Endodermal cell (in vitro differentiated cells): ENCODE measurements around the gene CUX1. TPM values are rescaled to one million over a fixed set of nuclear protein-coding genes. Genes with fewer than 3 reads are reported as not detected.

Experiments used
- DNase-seq: peaks from one replicate; pipeline ENCODE4 v3.0.0-alpha.2; 2017
- H3K27ac ChIP-seq: 2 replicates; pipeline ENCODE4 v1.5.1; 2013; ENCODE audit warnings: mild to moderate bottlenecking, low read depth, low read length, moderate library complexity
- H3K27me3 ChIP-seq: 2 replicates; pipeline ENCODE4 v1.6.1; 2013; ENCODE audit warnings: mild to moderate bottlenecking, low read length, moderate library complexity; ENCODE audit not compliant: insufficient read depth, control insufficient read depth, poor library complexity, severe bottlenecking
- H3K36me3 ChIP-seq: 2 replicates; pipeline ENCODE4 v1.7.0; 2013; ENCODE audit warnings: mild to moderate bottlenecking, low read length, moderate library complexity; ENCODE audit not compliant: control insufficient read depth, insufficient read depth
- H3K4me1 ChIP-seq: one replicate; pipeline ENCODE4 v1.7.0; 2013; ENCODE audit warnings: low read length; ENCODE audit not compliant: control insufficient read depth, insufficient read depth
- H3K4me3 ChIP-seq: 2 replicates; pipeline ENCODE4 v1.5.1; 2013; ENCODE audit warnings: mild to moderate bottlenecking, low read length, moderate library complexity
- H3K9ac ChIP-seq: 2 replicates; pipeline ENCODE4 v1.6.1; 2013; ENCODE audit warnings: mild to moderate bottlenecking, low read length, moderate library complexity; ENCODE audit not compliant: poor library complexity, severe bottlenecking; ENCODE audit errors: extremely low read depth
- H3K9me3 ChIP-seq: 2 replicates; pipeline ENCODE4 v1.6.1; 2013; ENCODE audit warnings: mild to moderate bottlenecking, low read length, moderate library complexity; ENCODE audit not compliant: control insufficient read depth
- H3K27ac Mint-ChIP-seq: 2 replicates; pipeline ENCODE4 v1.8.0; 2020; ENCODE audit warnings: mixed read lengths
- H3K27me3 Mint-ChIP-seq: 2 replicates; pipeline ENCODE4 v1.8.0; 2021; ENCODE audit warnings: mild to moderate bottlenecking, mixed read lengths; ENCODE audit not compliant: insufficient read depth
- H3K36me3 Mint-ChIP-seq: 2 replicates; pipeline ENCODE4 v1.8.0; 2020; ENCODE audit warnings: low read depth, mixed read lengths
- H3K4me1 Mint-ChIP-seq: 2 replicates; pipeline ENCODE4 v1.8.0; 2020; ENCODE audit warnings: mixed read lengths
- H3K4me3 Mint-ChIP-seq: 2 replicates; pipeline ENCODE4 v1.8.0; 2020; ENCODE audit warnings: mild to moderate bottlenecking, moderate library complexity, mixed read lengths
- H3K9me3 Mint-ChIP-seq: 2 replicates; pipeline ENCODE4 v1.8.0; 2020; ENCODE audit warnings: mild to moderate bottlenecking, mixed read lengths
- CTCF ChIP-seq: fragments of 200-600 bp; sonication (generic); conservative IDR thresholded peaks from 2 replicates; pipeline ENCODE4 v1.5.0; 2021; ENCODE audit warnings: antibody characterized with exemption, mild to moderate bottlenecking
- WGBS, 2 experiments: methylation state at CpG; one replicate each; pipeline versions ENCODE4 v1.1.5 to v1.1.7; 2013; ENCODE audit warnings: missing lambda C conversion rate in 2 of 2, mixed read lengths in 1 of 2; ENCODE audit not compliant: insufficient coverage in 1 of 2, insufficient read length in 1 of 2; 5-methylcytosine and 5-hydroxymethylcytosine counted together
- total RNA-seq, 2 donors: library from RNA; stranded (reverse); fragmentation: NEBNext Ultra II Directional in 1 of 2; extraction: Animal tissue kit (Norgen Biotek cat#: 25700) in 1 of 2; gene quantifications; 2 replicates in 1 of 2; 3 replicates in 1 of 2; pipeline ENCODE4 v1.2.1, GENCODE V29; 2021

Gene CUX1
- total RNA-seq, 2 donors from 2014 or later, result 85.1 to 108 TPM

- H3K27me3 Mint-ChIP-seq, result no peaks in the 10 kb centered on the region
Measured at GRCh38 chr7:102215711-102216110, 398.3 kb downstream of the CUX1 start.

GRCh38 chr7:102216573-102217314, 399.3 kb downstream of the CUX1 start:
- WGBS, 2 experiments, result 90 to 93% methylated on average over 7 of the region's 8 CpGs
- H3K9me3 Mint-ChIP-seq, result no peaks in the 10 kb centered on the region
- no peak for TF ChIP-seq CTCF
- H3K9me3 ChIP-seq, result no peaks in the 10 kb centered on the region
- no peaks in the 10 kb centered on the region for H3K27me3 ChIP-seq
- no peaks in the 10 kb centered on the region for H3K4me1 Mint-ChIP-seq
- no peak overlapping the region for H3K4me3 ChIP-seq
- H3K27me3 Mint-ChIP-seq, result no peaks in the 10 kb centered on the region
- DNase-seq, result no peak
- peaks cover 51% of the 10 kb centered on the region for H3K36me3 Mint-ChIP-seq
- H3K4me3 Mint-ChIP-seq, result no peak overlapping the region
- H3K27ac ChIP-seq, result no peak overlapping the region
- H3K9ac ChIP-seq, result no peak overlapping the region
- H3K27ac Mint-ChIP-seq, result no peak overlapping the region
- no peaks in the 10 kb centered on the region for H3K4me1 ChIP-seq
- H3K36me3 ChIP-seq, result peaks cover 30% of the 10 kb centered on the region

More at GRCh38 chr7:102215711-102216110, 398.3 kb downstream of the CUX1 start:
- Histone ChIP-seq H3K36me3 (peaks cover 32% of the 10 kb centered on the region), H3K4me1 (no peaks in the 10 kb centered on the region), H3K9ac (no peak overlapping the region), H3K27ac (no peak overlapping the region), H3K4me3 (no peak overlapping the region), H3K9me3 (no peaks in the 10 kb centered on the region), H3K27me3 (no peaks in the 10 kb centered on the region)
- H3K36me3 Mint-ChIP-seq, result peaks cover 58% of the 10 kb centered on the region
- no peak overlapping the region for H3K4me3 Mint-ChIP-seq
- TF ChIP-seq CTCF, result no peak
- 87 to 88% methylated on average over 6 to 11 of the region's 11 CpGs for WGBS, 2 experiments
- no peak overlapping the region for H3K27ac Mint-ChIP-seq
- DNase-seq, result no peak
- H3K4me1 Mint-ChIP-seq, result no peaks in the 10 kb centered on the region
- no peaks in the 10 kb centered on the region for H3K9me3 Mint-ChIP-seq

- WGBS, 2 experiments, result 96 to 97% methylated on average over 6 to 14 of the region's 14 CpGs
Measured at GRCh38 chr7:102220229-102220850, 402.9 kb downstream of the CUX1 start.

More at GRCh38 chr7:102220229-102220850, 402.9 kb downstream of the CUX1 start:
- Mint-ChIP-seq H3K27ac (no peak overlapping the region), H3K27me3 (no peaks in the 10 kb centered on the region), H3K9me3 (no peaks in the 10 kb centered on the region), H3K4me1 (no peaks in the 10 kb centered on the region), H3K4me3 (no peak overlapping the region), H3K36me3 (peaks cover 57% of the 10 kb centered on the region)
- Histone ChIP-seq H3K27me3 (no peaks in the 10 kb centered on the region), H3K27ac (no peak overlapping the region), H3K9ac (no peak overlapping the region), H3K4me1 (no peaks in the 10 kb centered on the region), H3K9me3 (no peaks in the 10 kb centered on the region), H3K36me3 (peaks cover 17% of the 10 kb centered on the region), H3K4me3 (no peak overlapping the region)
- TF ChIP-seq CTCF, result peak; percentile 51
- DNase-seq, result peak; percentile 58
